Psoas muscle (tissue), 8 donors: ENCODE measurements around the gene MGLL. TPM values are rescaled to one million over a fixed set of nuclear protein-coding genes. Genes with fewer than 3 reads are reported as not detected.
"Not testable (repeated sequence)": the region's sequence is repeated elsewhere in the genome, so short reads cannot be mapped to it uniquely, and the experiment has no call there.

ENCODE experiments used
- ATAC-seq, 4 donors: fragments of 200-7000 bp; cut with Tn5 transposase; one replicate each; pipeline ENCODE4 v1.9.1; 2020; ENCODE audit warnings: moderate library complexity in 3 of 4, mild to moderate bottlenecking in 2 of 4
- DNase-seq, 2 donors: peaks; one replicate each; pipeline ENCODE4 v3.0.0-alpha.2; 2020
- H3K27ac ChIP-seq: fragments of 200-600 bp; one replicate; pipeline ENCODE4 v1.8.0; 2022
- H3K27me3 ChIP-seq, 3 donors: fragments of 200-600 bp in 1 of 3; one replicate each; pipeline versions ENCODE4 v1.6.1 to v1.8.0; 2013 to 2022; ENCODE audit warnings: low read length in 2 of 3, mild to moderate bottlenecking in 2 of 3, moderate library complexity in 1 of 3; ENCODE audit not compliant: insufficient read depth in 3 of 3
- H3K36me3 ChIP-seq, 2 donors: fragments of 200-600 bp in 1 of 2; one replicate each; pipeline versions ENCODE4 v1.6.1 to v1.8.0; 2013 to 2022; ENCODE audit warnings: low read depth in 1 of 2, mild to moderate bottlenecking in 1 of 2, moderate library complexity in 1 of 2; ENCODE audit not compliant: insufficient read depth in 1 of 2
- H3K4me1 ChIP-seq: fragments of 200-600 bp; one replicate; pipeline ENCODE4 v1.8.0; 2022
- H3K4me3 ChIP-seq: fragments of 200-600 bp; one replicate; pipeline ENCODE4 v1.8.0; 2022; ENCODE audit warnings: mild to moderate bottlenecking
- H3K9me3 ChIP-seq: fragments of 200-600 bp; one replicate; pipeline ENCODE4 v1.8.0; 2022
- WGBS, 3 donors: extraction: QIAGEN DNeasy Blood & Tissue Kit; methylation state at CpG; one replicate each; pipeline versions ENCODE4 v1.1.6 to v1.1.7; 2013; 5-methylcytosine and 5-hydroxymethylcytosine counted together
- intact Hi-C, 2 donors: fragments of 100-400 bp; cut with DNase I; formaldehyde crosslinking; loops; one replicate each; pipeline versions ENCODE4 v1.11.0 to v1.14.2; 2022
- polyA plus RNA-seq, 3 donors: library from polyadenylated mRNA; stranded (reverse); fragments of 200-250 nt; gene quantifications; one replicate each; pipeline ENCODE4 v1.2.3, GENCODE V29; 2013
- total RNA-seq, 4 donors: library from RNA; stranded (reverse); fragmentation: NEBNext Ultra II Directional in 2 of 4; extraction: Animal tissue kit (Norgen Biotek cat#: 25700) in 2 of 4; gene quantifications; one replicate each; pipeline versions ENCODE4 v1.2.1 to v1.2.4, GENCODE V29; 2021 to 2023
- TF ChIP-seq, protein P1 (sequence below): fragments of 200-600 bp; IDR thresholded peaks from one replicate; pipeline ENCODE4 v1.8.0; 2022; ENCODE audit warnings: antibody characterized with exemption
- donor health status: healthy with polysubstance abuse.
- donor health status: DM: no; HTN: no; CAD: no; lungs with moderate emphysema.
- donor health status: Bipolar disorder and iron deficiency.
- donor health status: healthy.
- donor health status: DM: yes; HTN: yes; CAD: no.
- donor health status: DM: no; HTN: no; CAD: no.
- donor health status: DM: no; HTN: no; CAD: no.
- donor health status: DM: yes; HTN: yes; CAD: no.

The MGLL gene
- total and polyA plus RNA-seq, 7 donors: 32.8 to 85.6 (median 63.0) TPM

GRCh38 chr3:127686512-127686894, 135.8 kb downstream of the MGLL start:
- H3K27me3 ChIP-seq: no peaks in the 10 kb centered on the region
- peaks cover 22% of the 10 kb centered on the region for H3K4me1 ChIP-seq
- TF ChIP-seq, protein P1, sequence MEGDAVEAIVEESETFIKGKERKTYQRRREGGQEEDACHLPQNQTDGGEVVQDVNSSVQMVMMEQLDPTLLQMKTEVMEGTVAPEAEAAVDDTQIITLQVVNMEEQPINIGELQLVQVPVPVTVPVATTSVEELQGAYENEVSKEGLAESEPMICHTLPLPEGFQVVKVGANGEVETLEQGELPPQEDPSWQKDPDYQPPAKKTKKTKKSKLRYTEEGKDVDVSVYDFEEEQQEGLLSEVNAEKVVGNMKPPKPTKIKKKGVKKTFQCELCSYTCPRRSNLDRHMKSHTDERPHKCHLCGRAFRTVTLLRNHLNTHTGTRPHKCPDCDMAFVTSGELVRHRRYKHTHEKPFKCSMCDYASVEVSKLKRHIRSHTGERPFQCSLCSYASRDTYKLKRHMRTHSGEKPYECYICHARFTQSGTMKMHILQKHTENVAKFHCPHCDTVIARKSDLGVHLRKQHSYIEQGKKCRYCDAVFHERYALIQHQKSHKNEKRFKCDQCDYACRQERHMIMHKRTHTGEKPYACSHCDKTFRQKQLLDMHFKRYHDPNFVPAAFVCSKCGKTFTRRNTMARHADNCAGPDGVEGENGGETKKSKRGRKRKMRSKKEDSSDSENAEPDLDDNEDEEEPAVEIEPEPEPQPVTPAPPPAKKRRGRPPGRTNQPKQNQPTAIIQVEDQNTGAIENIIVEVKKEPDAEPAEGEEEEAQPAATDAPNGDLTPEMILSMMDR: no peak
- intact Hi-C loops: no loop called here
- peaks cover 0 to 5% of the 10 kb centered on the region in 2 donors for H3K36me3 ChIP-seq
- ATAC-seq (no peak), DNase-seq (no peak)
- no peak overlapping the region for H3K4me3 ChIP-seq
- H3K27ac ChIP-seq: no peak overlapping the region
- no peaks in the 10 kb centered on the region for H3K9me3 ChIP-seq

DNA sequence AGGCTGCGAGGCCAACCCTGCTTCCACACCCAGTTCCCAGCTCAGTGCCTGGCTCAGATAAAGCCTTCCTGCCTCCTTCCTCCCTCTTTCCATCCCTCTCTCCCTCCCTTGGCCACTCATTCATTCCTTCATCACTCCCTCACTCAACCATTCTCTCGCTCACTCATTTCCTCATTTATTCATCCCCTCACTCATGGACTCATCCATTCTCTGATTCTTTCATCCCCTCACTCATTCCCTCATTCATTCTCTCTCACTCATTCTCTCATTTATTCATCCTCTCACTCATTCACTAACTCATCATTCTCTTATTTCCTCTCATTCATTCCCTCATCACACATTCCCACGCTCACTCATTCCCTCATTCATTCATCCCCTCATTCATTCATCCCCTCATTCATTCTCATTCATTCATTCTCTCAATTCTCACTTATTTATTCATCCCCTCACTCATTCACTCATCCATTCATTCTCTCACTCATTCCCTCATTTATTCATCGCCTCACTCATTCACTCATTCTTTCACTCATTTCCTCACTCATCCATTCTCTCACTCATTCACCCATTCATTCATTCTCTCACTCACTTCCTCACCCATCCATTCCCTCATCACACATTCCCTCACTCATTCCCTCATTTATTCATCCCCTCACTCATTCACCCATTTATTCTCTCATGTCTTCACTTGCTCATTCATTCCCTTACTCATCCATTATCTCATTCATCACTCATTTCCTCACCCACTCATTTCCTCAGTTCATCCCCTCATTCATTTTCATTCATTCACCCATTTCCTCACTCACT, 136.4 kb downstream of the MGLL start:
- no peak overlapping the region for H3K4me3 ChIP-seq
- peaks cover 0 to 3% of the 10 kb centered on the region in 2 donors for H3K36me3 ChIP-seq
- H3K4me1 ChIP-seq: peaks cover 22% of the 10 kb centered on the region
- intact Hi-C loops: no loop called here
- H3K27me3 ChIP-seq: no peaks in the 10 kb centered on the region
- no peaks in the 10 kb centered on the region for H3K9me3 ChIP-seq
- H3K27ac ChIP-seq: no peak overlapping the region
- TF ChIP-seq, protein P1: no peak
- DNase-seq: no peak
- WGBS, 3 donors: 81 to 86% (median 83%) methylated on average over 4 of the region's 4 CpGs
- ATAC-seq: no peak

- TF ChIP-seq, protein P1: no peak
- H3K4me1 ChIP-seq: peaks cover 22% of the 10 kb centered on the region
- no peaks in the 10 kb centered on the region for H3K27me3 ChIP-seq
- no peak for ATAC-seq
- peak; percentile 9 to 42 for DNase-seq
- intact Hi-C loops: no loop called here
- H3K36me3 ChIP-seq: peaks cover 0 to 8% of the 10 kb centered on the region in 2 donors
- 70 to 75% (median 72%) methylated on average over 22 of the region's 22 CpGs for WGBS, 3 donors
- no peaks in the 10 kb centered on the region for H3K9me3 ChIP-seq
- no peak overlapping the region for H3K27ac ChIP-seq
- H3K4me3 ChIP-seq: no peak overlapping the region
These were observed 137.2 kb downstream of the MGLL start for GRCh38 chr3:127684871-127685707.

DNA sequence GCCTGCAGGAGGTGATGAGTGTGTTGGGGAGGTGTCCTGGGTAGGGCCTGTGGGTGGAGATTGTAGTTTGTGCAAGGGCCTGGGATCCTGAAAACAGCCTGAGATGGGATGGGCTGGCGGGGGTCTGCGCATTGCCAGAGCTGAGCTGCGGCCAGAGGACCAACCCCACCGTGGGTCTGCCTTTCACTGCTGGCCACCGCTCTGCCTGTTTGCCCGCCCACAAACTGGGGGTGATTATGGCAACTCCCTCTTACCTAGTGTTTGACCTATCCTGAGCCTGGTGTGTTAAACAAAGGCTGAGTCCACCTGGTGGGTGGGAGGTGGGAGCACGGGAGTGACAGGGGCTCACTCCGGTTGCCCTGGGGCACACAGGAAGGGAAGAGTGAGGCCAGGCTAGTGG, 139.8 kb downstream of the MGLL start:
- Histone ChIP-seq H3K27me3 (no peaks in the 10 kb centered on the region), H3K36me3 (peaks cover 0 to 29% of the 10 kb centered on the region in 2 donors), H3K4me1 (peaks cover 9% of the 10 kb centered on the region), H3K4me3 (no peak overlapping the region), H3K27ac (no peak overlapping the region), H3K9me3 (no peaks in the 10 kb centered on the region)
- DNase-seq: no peak
- intact Hi-C loops: no loop called here
- WGBS, 3 donors: 91 to 93% (median 92%) methylated on average over 8 of the region's 8 CpGs
- TF ChIP-seq, protein P1: no peak
- no peak for ATAC-seq

DNA sequence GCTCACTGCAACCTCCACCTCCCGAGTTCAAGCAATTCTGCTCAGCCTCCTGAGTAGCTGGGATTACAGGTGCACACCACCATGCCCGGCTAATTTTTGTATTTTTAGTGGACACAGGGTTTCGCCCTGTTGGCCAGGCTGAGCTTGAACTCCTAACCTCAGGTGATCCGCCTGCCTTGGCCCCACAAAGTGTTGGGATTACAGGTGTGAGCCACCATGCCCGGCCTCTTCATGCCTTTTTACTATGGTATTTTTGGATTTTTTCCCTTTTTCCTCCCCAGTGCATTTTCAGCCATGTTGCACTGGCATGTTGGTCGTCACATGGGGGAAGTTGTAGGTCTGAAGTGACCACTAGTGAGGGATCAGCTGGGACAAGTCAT, 140.2 kb downstream of the MGLL start:
- DNase-seq, intact Hi-C loops: not testable (repeated sequence)

More for the DNA sequence above, 140.2 kb downstream of the MGLL start:
- not testable (repeated sequence) for H3K9me3 ChIP-seq, H3K27me3 ChIP-seq, ATAC-seq, H3K4me3 ChIP-seq, H3K27ac ChIP-seq, H3K4me1 ChIP-seq
- peaks cover 0 to 33% of the 10 kb centered on the region in 2 donors for H3K36me3 ChIP-seq
- 88 to 93% (median 91%) methylated on average over 6 of the region's 6 CpGs for WGBS, 3 donors
